GM12872 (cell line): ENCODE data around the gene NDUFB5.

Experiments used
- CTCF ChIP-seq: IDR thresholded peaks from 3 replicates; pipeline ENCODE4 v1.5.1; 2011; ENCODE audit warnings: low read depth, mild to moderate bottlenecking, low read length, moderate library complexity; ENCODE audit not compliant: insufficient read depth

NDUFB5 gene

GRCh38 chr3:179589143-179589542 is 15.5 kb upstream of the NDUFB5 start:
- TF ChIP-seq CTCF = no peak

GRCh38 chr3:179590669-179591068 is 13.9 kb upstream of the NDUFB5 start:
- TF ChIP-seq CTCF = no peak

- TF ChIP-seq CTCF = no peak
Observed at GRCh38 chr3:179591313-179591712, 13.3 kb upstream of the NDUFB5 start.

GRCh38 chr3:179599531-179599930 is 5.1 kb upstream of the NDUFB5 start:
- TF ChIP-seq CTCF = no peak

- no peak for TF ChIP-seq CTCF
Observed at GRCh38 chr3:179603321-179603720, 1.3 kb upstream of the NDUFB5 start.

- no peak for TF ChIP-seq CTCF
Observed at GRCh38 chr3:179603831-179604230, 763 bp upstream of the NDUFB5 start.

GRCh38 chr3:179606534-179607085 is 2.0 kb downstream of the NDUFB5 start:
- no peak for TF ChIP-seq CTCF
